CD4-positive, alpha-beta T cell treated with Interleukin-15 for 4 hours (primary cell): ENCODE measurements around the gene SPAG16.

Experiments used
- DNase-seq: peaks from one replicate; pipeline ENCODE4 v3.0.0-alpha.2; 2020; ENCODE audit warnings: low spot score

Gene SPAG16

DNA sequence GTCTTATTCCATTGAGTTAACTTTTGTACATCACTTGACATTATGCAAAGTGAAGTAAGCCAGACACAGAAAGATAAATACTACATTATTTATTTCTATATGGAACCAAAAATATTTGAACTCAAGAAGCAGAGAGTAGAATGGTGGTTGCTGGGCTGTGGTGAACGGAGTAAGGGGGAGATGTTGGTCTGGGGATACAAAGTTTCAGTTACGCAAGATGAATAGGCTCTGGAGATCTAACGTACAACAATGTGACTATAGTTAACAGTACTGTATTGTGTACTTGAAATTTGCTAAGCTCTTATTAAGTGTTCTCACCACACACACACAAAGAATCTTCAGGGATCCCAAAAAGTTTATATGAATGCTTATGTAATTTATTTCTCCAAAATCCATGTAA is 1001.7 kb downstream of the SPAG16 start:
- DNase-seq, result no peak

DNA sequence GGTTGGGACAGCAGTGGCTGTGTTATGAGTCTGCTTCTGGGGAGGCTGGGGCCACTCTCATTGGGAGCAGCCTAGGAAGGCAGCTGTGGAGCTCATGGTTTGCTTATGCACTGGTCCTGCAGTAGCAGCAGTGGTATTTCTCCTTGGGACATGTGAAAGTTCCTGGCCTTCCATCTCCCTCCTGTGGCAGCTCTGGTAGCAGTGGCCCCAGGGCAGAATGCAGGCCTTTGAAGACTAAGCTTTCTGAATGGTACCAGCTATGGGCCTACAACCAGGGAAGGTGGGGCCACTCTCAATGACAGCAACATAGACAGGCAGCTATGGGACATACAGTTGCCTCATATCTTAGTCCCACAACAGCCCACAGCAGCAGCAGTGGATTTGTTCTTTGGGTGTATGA is 1009.3 kb downstream of the SPAG16 start:
- DNase-seq, result no peak

DNA sequence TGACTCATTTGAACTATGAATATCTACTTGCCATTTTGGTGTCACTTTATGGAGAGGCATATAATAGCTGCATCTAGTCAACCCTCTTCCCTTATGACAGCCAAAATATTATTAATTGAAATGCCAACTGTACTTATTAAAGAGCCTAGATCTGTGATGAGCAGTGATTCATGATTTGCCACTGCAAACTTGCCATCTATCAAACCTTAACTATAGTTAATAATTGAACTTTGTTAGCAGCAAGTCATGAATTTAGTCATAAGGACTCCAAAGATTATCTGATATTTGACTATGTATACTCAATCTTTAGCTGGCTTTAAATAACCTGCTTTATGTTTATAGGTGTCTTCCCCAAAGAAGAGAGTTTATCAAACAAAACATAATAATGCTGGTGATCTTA is 1010.2 kb downstream of the SPAG16 start:
- DNase-seq, result no peak

DNA sequence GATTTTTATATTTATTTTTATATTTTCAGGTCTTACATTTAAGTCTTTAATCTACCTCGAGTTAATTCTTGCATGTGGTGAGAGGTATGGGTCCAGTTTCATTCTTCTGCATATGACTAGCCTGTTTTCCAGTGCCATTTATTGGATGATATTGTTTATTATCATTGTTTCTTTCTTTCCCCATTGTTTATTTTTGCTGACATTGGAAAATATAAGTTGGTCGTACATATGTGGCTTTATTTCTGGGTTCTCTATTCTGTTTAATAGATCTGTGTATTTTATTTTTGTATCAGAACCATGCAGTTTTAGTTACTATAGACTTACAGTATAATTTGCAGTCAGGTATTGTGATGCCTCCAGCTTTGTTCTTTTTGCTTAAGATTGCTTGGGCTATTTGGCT is 1013.2 kb downstream of the SPAG16 start:
- DNase-seq, result no peak

DNA sequence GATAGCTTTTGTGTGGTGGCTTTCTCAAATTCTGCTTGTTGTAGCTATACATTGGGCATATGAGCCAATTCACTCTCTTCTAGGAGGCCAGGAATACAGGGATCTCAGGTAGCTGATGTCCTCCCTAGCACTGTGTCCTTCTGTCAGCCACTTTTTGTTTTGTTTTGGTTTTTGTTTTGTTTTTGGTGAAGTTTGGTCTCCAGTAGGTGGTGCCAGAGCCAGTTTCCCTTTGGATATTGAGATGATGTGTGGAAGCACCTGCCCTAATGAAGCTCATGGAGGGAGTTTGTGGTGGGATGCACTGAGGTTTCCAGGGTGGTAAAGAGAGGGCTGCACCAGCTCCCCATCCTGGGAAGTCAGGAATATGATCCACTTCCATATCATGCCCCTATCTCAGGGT is 1026.1 kb downstream of the SPAG16 start:
- DNase-seq, result no peak

DNA sequence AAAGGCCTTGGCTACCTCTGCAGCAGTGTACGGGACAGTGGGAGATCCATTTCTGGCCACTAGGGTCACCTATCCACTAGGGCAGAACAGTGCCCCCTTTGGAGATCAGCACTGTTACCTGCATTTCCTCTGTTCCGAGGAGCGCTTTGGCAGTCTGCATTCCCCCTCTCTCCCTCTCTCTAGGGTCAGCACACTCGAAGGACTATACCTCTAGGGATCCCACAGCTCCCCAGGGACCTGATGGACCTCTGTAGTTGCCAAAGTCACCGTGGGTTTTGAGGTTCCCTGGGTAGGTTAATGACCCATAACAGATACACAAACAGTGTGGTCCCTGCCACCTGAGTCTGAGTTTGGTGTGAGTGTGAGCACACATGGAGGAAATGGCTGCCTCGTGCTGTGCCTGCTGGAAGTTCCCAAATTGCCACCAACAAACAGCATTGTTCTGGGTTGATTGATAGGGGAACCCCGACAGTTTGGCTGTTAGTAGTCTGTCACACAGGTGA is 1026.8 kb downstream of the SPAG16 start:
- DNase-seq, result no peak

DNA sequence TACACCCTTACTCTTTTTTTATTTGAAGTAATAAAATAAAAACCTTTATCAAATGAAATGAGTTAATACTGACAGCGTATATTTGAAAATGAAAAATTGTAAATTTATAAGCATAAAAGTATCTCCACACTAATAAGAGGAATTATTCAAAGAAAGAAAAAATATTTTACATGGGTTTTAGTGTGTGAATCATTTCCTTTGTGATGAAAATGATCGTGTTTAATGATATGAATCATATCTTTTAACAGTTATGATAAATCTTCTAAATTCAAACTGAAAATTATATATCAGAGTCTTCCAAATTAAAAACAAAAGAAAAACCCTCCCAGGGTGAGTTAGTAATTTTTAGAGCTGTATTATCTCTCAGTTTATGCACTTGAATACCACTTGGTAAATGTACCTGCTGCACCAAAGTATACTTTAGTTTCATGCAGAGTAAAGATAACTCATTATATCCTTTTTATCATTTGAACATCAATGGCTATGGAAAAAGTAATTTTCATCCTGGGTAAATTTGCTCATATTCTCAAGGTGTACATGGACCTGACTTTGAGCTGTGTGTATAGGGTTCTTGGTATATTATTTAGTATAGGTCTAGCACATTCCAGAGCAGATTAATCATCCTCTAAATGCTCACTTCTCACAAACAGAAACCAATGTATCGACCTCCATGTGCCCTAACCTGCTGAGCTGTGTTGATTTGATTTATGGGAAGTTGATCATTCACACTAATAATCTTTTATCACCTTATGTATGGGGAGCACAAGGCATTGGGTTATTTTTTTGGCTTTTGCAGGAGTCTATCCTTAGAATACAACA is 1027.9 kb downstream of the SPAG16 start:
- DNase-seq, result no peak

DNA sequence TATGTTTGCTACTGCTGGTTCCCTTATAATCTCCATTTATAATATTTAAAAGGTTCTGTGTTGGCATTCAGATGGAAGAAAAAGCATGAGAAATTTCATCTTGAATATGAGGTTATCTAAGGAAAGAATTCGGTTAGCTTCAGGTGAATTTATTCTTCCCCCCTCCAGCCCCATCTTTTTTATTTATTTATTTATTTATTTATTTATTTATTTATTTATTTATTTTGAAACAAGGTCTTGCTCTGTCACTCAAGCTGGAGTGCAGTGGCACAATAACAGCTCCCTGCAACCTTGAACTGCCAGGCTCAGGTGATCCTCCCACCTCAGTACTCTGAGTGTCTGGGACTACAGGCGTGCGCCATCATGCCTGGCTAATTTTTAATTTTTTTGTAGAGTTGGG is 1031.1 kb downstream of the SPAG16 start:
- DNase-seq, result no peak

DNA sequence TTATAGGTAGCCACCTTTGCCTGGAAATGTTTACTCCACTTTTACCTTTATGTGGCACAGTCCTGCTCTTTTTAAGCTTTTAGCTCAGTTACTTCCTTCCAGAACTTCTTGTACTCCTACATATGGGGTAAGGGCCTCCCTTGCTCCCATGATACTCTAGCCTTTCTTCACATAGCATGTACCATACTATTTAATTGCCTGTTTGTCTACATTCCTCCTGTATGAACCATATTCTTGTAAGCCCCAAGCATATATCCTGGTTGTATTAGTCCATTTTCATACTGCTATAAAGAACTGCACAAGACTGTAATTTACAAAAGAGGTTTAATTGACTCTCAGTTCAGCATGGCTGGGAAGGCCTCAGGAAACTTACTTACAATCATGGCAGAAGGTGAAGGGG is 1035.9 kb downstream of the SPAG16 start:
- DNase-seq, result no peak

DNA sequence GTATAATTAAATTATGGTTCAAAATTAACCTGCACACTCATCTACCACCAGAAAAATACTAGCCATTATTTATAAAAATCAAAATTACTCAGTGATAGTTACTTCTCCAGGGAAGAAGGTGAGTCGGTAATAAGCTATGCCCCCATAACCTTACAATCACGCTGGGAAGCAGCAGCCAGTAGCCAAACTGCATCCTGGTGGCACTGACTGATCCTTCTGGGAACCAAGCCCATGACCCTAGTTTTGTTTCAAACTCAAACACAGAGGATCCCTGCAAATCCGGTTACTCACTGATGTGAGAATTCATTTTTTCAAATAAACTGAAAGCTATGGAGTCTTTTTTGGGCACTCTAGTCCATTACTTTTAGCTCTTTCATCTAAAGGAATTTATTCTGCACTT is 1038.4 kb downstream of the SPAG16 start:
- no peak for DNase-seq

DNA sequence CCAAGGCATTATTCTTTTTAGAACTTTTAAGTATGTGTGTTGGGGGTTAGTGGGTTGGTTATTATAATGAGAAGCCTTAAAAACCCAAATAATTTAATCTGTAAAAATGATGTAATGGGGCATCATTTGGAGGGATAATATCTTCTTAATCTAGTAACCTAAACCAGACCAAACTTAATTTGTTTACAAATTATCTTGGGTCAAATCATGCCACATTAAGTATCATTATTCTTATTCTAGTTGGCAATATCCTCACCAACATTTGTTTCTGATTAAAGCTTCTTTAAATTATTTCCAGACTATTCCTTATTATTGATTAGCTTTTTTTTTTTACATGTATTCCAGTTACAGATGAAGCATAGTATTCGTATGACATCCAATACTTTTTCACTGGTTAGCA is 1041.1 kb downstream of the SPAG16 start:
- no peak for DNase-seq

DNA sequence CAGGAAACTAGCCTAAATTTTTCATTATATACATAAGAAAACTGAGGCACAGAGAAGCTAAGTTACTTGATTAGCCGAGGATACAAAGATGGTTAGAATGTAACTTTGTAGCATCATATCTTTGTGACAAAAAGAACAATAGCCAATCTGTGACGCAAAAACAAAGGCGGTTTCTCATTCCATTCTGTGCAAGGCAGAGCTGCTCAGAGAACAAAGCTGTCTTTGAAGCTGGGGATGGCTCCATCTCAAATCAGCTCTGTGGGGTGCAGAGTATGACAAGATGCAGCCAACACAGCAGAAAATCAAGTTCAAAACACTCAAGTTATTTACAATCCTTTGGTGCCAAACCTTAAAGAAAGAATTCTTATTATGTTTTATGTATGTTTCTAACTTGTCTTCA is 1044.7 kb downstream of the SPAG16 start:
- DNase-seq, result no peak

DNA sequence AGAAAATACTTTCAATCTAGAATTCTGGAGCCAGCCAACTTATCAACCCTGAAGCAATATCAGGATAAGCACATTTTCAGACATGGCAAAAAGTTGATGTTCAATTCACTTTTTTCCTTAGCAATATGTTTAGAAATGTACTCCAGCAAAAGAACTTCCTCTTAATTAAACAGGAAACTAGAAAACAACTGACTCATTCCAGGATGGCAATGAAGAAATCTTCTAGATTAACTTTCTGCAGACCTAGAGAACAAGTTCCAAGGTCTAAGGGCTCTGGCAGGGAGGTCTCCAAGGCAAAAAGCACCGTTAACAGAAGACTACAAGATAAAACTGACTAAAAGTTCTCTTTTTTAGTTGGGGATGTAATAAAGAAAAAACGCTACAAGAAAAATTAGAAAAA is 1057.4 kb downstream of the SPAG16 start:
- DNase-seq, result no peak

DNA sequence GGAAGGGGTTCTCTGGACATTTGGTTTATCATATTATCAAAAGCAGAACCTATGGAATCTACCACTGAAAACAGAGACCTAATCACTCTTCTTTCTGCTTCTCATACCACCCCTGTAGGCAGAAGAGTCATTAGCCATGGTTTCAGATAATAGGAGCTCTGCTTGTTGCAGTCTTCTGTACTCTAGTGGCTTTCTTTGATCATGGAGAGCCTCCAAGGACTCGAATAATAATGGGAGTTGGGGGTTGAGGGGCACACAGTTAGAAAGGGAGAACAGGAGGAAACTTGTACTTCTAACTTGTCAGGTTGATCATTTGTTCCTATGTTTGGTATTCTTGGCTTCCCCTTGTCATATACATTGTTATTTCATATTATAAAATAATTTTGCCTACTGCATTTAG is 1074.2 kb downstream of the SPAG16 start:
- DNase-seq, result no peak

DNA sequence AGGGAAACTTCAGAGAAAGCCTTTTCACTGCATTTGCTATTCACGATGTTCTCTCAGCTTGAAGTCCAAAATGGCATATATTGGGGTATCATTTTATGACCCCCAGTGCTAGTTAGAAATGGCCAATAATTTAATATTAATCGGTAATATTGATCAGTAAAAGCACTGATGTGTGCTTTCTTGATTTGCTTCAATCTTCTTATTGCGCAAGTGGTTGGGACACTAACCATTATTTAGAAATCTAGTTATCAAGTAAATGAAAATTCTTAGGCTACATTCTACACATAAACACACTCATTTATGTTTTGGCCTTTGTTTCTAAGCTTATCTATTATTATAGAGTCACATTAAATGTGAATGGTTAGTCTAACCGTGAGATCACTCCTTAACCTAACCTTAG is 1076.9 kb downstream of the SPAG16 start:
- no peak for DNase-seq

DNA sequence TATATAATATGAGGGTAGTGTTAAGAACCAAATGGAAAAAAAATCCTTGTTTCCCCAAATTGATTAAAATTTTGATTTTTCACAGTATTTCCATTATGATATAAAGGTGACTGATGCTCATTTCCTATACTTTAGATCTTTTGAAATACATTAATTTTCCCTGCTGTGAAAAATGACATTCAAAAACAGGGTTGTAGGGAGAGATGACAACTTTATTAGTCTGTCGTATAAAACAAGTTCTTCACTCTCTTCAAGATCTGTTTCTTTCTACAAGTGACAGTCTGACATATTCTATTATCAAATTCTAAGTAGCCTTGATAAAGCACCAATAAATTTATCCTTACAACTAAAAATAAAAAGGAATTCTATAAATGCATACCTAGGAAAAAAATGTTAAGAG is 1081.3 kb downstream of the SPAG16 start:
- DNase-seq, result no peak

DNA sequence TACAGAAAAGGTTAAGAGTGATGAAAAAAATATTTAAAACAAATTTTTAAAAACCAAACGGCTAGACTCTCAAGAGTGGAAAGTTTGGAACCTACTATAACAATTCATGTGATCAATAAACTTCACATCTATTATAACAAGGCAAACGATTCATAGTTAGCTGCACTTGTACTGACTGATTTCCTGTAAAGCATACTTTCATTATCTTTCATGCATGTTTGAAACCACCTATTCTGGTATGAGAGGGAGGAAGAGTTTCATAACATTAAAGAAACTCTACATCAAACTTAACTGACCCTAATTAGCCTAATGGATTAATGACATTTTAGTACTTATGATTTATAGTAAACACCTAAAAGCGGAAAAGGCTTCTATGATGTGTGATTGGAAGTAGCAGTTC is 1082.9 kb downstream of the SPAG16 start:
- DNase-seq, result no peak

DNA sequence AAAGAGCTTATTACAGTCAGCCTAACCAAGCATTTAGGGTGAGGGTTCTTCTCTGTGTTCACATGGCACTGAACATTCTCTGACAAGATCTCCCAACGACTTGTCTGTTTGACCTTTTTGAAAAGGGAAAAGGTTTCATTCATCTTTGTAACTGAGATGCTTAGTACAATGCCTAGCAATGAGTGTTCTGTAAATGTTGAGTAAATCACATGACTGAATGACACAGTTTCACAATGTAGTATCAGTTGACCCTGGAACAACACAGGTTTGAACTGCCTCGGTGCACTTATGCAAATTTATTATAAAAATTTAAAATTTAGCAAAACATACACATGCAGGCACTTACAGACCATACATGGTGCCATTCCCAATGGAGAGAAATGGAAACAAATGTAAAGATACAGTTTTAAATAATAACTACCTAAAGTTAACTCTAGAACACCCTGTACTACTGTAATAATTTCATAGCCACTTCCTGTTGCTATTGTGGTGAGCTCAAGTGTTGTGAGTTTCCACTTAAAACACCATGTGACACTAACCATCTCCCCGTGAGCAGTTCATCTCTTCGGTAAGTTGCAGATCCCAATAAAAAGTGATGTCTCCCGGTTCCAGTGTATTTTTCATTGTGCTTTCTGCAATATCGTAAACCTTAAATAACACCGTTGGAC is 1092.5 kb downstream of the SPAG16 start:
- no peak for DNase-seq

DNA sequence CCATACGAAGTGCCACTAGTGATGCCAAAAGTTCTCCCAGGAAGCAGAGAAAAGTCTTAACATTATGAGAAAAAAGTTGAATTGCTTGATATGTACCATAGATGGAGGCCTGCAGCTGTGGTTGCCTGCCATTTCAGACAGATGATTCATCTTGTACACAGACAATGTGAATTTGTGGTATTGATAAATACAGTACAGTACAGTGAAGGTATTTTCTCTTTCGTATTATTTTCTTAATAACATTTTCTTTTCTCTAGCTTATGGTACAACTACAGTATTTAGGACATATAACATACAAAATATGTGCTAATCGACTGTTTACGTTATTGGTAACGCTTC is 1093.0 kb downstream of the SPAG16 start:
- DNase-seq, result no peak

DNA sequence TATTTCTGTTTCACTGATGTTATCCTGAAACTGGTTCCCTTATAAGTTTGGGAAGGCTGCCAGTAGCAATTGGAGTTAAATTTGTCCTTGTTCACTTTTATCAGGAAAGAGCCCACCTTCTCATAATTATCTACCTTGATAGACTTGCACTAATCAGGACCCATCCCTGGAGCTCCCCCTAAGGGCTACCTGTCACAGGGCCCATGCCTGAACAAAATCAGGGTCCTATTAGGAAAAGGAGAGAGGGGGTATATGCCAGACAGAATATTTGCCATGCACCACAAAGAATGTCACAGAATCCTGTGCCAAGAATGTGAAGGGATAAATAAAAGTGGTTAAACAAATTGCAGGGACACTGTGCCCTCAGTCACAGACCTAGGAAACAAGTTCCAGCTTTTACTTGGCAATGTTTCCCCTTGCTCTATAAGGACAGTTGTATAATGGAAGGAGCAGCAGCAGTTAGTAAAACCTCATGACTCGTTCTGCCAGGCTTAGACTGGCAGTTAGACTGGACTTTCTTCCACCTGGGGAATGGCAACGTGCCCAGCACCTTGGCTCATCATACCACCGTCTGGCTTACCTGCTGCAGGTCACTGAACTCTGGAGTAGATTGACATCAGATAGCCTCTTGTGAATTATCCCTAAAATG is 1094.3 kb downstream of the SPAG16 start:
- DNase-seq, result no peak

DNA sequence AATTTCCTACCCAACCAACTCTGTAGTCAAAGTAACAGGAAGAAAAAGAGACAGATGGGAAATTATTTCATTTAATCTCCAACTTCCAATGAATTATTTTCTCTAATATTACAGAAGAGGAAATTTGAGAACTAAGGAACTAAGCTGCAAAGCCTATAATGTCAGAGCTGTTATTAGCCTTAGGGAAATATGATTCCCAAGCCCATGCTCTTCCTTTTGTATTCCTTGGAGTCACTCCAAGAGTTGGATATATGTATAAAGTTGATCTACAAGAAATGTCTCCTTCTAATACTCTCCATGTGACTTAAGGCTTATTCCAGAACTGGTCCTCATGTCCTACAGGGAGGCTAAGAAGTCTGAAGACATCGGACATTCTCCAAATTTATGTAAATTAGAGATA is 1095.0 kb downstream of the SPAG16 start:
- DNase-seq, result no peak

DNA sequence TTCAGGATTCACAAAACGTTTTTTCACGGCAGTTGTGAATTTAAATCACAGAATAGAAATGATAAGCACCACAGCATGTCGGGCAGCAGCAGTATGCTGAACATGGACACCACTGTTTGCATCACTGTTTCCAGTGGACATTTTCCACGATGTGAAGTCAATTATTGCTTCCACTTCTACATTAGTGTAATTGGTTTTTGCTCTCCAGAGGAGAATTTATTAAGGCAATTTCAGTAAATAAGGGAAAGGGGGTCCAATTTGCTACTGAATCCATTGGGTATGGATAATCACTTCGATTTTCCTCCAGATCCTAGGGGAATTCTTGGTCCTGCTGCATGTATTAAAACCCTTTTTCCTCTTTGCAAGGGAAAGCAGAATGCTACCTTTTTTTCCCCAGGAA is 1096.4 kb downstream of the SPAG16 start:
- DNase-seq, result no peak

DNA sequence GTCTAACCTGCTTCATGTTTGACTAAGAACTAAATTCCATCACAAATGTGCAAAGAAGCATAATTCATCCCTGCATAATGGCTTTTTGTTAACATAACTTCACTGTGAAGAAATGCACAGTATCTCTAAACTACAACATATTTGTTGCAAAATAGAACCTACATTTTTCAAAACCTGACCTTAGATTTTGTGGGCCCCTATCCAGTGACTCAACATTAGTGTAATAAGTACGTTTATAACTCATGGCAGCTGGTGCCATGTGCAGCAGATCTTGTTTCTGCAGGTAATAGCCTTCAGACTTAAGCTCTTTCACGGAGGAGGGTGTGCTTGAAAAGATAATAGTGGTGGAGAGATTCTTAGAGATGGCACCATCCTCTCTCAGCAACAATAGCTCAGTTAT is 1098.0 kb downstream of the SPAG16 start:
- no peak for DNase-seq
